ENCODE data around the gene EYA2.

DNA sequence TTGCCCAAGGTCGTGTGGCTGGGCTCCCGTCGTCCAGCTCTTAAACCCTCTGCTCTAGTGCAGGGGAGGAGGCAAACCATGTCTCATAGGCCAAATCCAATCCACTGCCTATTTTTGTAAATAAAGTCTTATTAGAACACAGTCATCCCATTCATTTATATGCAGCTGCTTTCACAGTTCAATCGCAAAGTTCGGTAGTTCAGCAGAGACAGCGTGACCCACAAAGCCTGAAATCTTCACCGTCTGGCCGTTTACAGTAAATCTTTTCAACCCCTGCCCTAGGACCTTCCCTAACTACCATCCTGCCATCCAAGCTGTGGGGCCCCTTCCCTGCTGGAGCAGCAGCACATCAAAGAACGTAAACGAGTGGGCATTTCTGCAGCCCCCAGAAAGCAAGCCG lies 65.9 kb downstream of the EYA2 start:
- TF ChIP-seq, protein P1, sequence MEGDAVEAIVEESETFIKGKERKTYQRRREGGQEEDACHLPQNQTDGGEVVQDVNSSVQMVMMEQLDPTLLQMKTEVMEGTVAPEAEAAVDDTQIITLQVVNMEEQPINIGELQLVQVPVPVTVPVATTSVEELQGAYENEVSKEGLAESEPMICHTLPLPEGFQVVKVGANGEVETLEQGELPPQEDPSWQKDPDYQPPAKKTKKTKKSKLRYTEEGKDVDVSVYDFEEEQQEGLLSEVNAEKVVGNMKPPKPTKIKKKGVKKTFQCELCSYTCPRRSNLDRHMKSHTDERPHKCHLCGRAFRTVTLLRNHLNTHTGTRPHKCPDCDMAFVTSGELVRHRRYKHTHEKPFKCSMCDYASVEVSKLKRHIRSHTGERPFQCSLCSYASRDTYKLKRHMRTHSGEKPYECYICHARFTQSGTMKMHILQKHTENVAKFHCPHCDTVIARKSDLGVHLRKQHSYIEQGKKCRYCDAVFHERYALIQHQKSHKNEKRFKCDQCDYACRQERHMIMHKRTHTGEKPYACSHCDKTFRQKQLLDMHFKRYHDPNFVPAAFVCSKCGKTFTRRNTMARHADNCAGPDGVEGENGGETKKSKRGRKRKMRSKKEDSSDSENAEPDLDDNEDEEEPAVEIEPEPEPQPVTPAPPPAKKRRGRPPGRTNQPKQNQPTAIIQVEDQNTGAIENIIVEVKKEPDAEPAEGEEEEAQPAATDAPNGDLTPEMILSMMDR (IDR thresholded peaks at IDR 0.05): no peak
- TF ChIP-seq POLR2A (IDR thresholded peaks at IDR 0.05): no peak
